ENCODE data around the gene HIBCH. TPM values are rescaled to one million over a fixed set of nuclear protein-coding genes. Genes with fewer than 3 reads are reported as not detected.
"Not testable (repeated sequence)": the region's sequence is repeated elsewhere in the genome, so short reads cannot be mapped to it uniquely, and the experiment has no call there.

The HIBCH gene
- total RNA-seq, 1 experiment from 2014 or later: 24.7 TPM

- H3K4me1 ChIP-seq (ENCODE audit: control insufficient read depth in 1 of 2, insufficient read depth in 2 of 2, low read length in 2 of 2): no peaks in the 10 kb centered on the region
- no peak overlapping the region for H3K4me2 ChIP-seq (ENCODE audit: low read length)
- peaks cover 23% of the 10 kb centered on the region; the same call in 1 of the 2 replicates for H3K79me2 ChIP-seq (ENCODE audit: insufficient read depth, low read length)
- no TSS peak for BruUV-seq (replicated peaks)
- no peak for ATAC-seq
- H3K9me2 ChIP-seq (ENCODE audit: insufficient read depth): no peaks in the 10 kb centered on the region
- POLR2A ChIA-PET: no interaction called here
- H2AFZ ChIP-seq (ENCODE audit: low read depth, low read length, poor library complexity, severe bottlenecking): no peak overlapping the region
- RAD21 ChIA-PET (ENCODE audit: low non-redundant PET in 1 of 2, low total read pairs in 2 of 2, uncharacterized antibody in 2 of 2, unreplicated experiment in 2 of 2): no interaction called here
- TF ChIP-seq, protein P1, sequence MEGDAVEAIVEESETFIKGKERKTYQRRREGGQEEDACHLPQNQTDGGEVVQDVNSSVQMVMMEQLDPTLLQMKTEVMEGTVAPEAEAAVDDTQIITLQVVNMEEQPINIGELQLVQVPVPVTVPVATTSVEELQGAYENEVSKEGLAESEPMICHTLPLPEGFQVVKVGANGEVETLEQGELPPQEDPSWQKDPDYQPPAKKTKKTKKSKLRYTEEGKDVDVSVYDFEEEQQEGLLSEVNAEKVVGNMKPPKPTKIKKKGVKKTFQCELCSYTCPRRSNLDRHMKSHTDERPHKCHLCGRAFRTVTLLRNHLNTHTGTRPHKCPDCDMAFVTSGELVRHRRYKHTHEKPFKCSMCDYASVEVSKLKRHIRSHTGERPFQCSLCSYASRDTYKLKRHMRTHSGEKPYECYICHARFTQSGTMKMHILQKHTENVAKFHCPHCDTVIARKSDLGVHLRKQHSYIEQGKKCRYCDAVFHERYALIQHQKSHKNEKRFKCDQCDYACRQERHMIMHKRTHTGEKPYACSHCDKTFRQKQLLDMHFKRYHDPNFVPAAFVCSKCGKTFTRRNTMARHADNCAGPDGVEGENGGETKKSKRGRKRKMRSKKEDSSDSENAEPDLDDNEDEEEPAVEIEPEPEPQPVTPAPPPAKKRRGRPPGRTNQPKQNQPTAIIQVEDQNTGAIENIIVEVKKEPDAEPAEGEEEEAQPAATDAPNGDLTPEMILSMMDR (IDR thresholded peaks at IDR 0.05 in 2 of 3, conservative IDR thresholded peaks at IDR 0.05 in 1 of 3; ENCODE audit: borderline replicate concordance in 1 of 3, insufficient read depth in 1 of 3, low read depth in 2 of 3, low read length in 2 of 3): no peak
- peaks cover 0 to 6% of the 10 kb centered on the region in 2 experiments; a peak in 1 of 4 replicates for H3K36me3 ChIP-seq (ENCODE audit: control insufficient read depth in 1 of 2, insufficient read depth in 2 of 2, low read length in 2 of 2)
- no peak for DNase-seq (ENCODE audit: low read depth, low spot score)
- no peak overlapping the region for H3K27ac ChIP-seq (ENCODE audit: low read depth, low read length)
- intact Hi-C loops (cut with micrococcal nuclease): no loop called here
- no peak overlapping the region for H3K9ac ChIP-seq (ENCODE audit: low read length)
- H3K4me3 ChIP-seq (replicated peaks in 1 of 2; ENCODE audit: low read depth in 1 of 2, low read length in 2 of 2): no peak overlapping the region
- no peaks in the 10 kb centered on the region for H4K20me1 ChIP-seq (ENCODE audit: insufficient read depth)
- no peaks in the 10 kb centered on the region for H3K9me3 ChIP-seq (ENCODE audit: control insufficient read depth in 1 of 2, insufficient read depth in 1 of 2, low read depth in 1 of 2, low read length in 2 of 2)
- CTCF ChIA-PET: no interaction called here
- no peaks in the 10 kb centered on the region for H3K27me3 ChIP-seq (ENCODE audit: insufficient read depth, low read length)
Measured at GRCh38 chr2:190301032-190301431, 18.6 kb downstream of the HIBCH start.

DNA sequence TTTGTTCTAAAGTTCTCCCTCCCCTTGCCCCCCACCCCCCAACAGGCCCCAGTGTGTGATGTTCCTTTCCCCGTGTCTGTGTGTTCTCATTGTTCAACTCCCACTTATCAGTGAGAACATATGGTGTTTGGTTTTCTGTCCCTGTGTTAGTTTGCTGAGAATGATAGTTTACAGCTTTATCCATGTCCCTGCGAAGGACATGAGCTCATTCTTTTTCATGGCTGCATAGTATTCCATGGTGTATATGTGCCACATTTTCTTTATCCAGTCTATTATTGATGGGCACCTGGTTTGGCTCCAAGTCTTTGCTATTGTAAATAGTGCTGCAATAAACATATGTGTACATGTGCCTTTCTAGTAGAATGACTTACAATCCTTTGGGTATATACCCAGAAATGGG is 21.7 kb downstream of the HIBCH start:
- H3K9me3 ChIP-seq (ENCODE audit: control insufficient read depth in 1 of 2, insufficient read depth in 1 of 2, low read depth in 1 of 2, low read length in 2 of 2); CTCF ChIA-PET; H3K27ac ChIP-seq (ENCODE audit: low read depth, low read length); intact Hi-C loops (cut with micrococcal nuclease); H4K20me1 ChIP-seq (ENCODE audit: insufficient read depth); H2AFZ ChIP-seq (ENCODE audit: low read depth, low read length, poor library complexity, severe bottlenecking); H3K4me3 ChIP-seq (replicated peaks in 1 of 2; ENCODE audit: low read depth in 1 of 2, low read length in 2 of 2); RAD21 ChIA-PET (ENCODE audit: low non-redundant PET in 1 of 2, low total read pairs in 2 of 2, uncharacterized antibody in 2 of 2, unreplicated experiment in 2 of 2); H3K27me3 ChIP-seq (ENCODE audit: insufficient read depth, low read length); H3K4me2 ChIP-seq (ENCODE audit: low read length); ATAC-seq; H3K9ac ChIP-seq (ENCODE audit: low read length); DNase-seq (ENCODE audit: low read depth, low spot score); POLR2A ChIA-PET; H3K4me1 ChIP-seq (ENCODE audit: control insufficient read depth in 1 of 2, insufficient read depth in 2 of 2, low read length in 2 of 2); BruUV-seq (replicated peaks); H3K9me2 ChIP-seq (ENCODE audit: insufficient read depth): not testable (repeated sequence)
- Histone ChIP-seq H3K36me3 (ENCODE audit: control insufficient read depth in 1 of 2, insufficient read depth in 2 of 2, low read length in 2 of 2) (peaks cover 0 to 12% of the 10 kb centered on the region in 2 experiments; a peak in 3 of 4 replicates), H3K79me2 (ENCODE audit: insufficient read depth, low read length) (peaks cover 16% of the 10 kb centered on the region; the same call in 1 of the 2 replicates)

Measured in HCT116 (cell line).